ENCODE data around the gene DDAH2. TPM values are rescaled to one million over a fixed set of nuclear protein-coding genes. Genes with fewer than 3 reads are reported as not detected.

The DDAH2 gene
- total RNA-seq, 1 donor from 2014 or later, result 87.2 TPM

DNA sequence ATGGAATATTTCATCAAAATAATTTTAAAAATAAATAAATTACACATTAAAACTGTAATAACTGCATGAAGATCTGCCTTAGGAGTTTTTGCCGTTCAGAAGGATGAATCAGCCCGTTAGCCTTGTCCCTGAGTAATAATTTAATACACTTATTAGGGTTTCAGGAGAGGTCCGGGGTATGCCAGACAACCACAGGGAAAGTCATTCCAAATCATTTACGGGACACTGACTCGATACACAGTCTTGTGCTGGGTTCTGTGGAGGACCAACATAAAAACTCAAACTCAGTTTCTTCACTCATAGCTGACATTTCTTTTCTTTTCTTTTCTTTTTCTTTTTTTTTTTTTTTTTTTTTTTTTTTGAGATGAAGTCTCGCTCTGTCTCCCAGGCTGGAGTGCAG lies 23.2 kb downstream of the DDAH2 start:
- TF ChIP-seq, protein P1, sequence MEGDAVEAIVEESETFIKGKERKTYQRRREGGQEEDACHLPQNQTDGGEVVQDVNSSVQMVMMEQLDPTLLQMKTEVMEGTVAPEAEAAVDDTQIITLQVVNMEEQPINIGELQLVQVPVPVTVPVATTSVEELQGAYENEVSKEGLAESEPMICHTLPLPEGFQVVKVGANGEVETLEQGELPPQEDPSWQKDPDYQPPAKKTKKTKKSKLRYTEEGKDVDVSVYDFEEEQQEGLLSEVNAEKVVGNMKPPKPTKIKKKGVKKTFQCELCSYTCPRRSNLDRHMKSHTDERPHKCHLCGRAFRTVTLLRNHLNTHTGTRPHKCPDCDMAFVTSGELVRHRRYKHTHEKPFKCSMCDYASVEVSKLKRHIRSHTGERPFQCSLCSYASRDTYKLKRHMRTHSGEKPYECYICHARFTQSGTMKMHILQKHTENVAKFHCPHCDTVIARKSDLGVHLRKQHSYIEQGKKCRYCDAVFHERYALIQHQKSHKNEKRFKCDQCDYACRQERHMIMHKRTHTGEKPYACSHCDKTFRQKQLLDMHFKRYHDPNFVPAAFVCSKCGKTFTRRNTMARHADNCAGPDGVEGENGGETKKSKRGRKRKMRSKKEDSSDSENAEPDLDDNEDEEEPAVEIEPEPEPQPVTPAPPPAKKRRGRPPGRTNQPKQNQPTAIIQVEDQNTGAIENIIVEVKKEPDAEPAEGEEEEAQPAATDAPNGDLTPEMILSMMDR (conservative IDR thresholded peaks at IDR 0.05; ENCODE audit: low read depth, low read length), result no peak
- DNase-seq (ENCODE audit: low read depth), result no peak
- H3K4me3 ChIP-seq (ENCODE audit: low read depth, low read length), result no peak overlapping the region

DNA sequence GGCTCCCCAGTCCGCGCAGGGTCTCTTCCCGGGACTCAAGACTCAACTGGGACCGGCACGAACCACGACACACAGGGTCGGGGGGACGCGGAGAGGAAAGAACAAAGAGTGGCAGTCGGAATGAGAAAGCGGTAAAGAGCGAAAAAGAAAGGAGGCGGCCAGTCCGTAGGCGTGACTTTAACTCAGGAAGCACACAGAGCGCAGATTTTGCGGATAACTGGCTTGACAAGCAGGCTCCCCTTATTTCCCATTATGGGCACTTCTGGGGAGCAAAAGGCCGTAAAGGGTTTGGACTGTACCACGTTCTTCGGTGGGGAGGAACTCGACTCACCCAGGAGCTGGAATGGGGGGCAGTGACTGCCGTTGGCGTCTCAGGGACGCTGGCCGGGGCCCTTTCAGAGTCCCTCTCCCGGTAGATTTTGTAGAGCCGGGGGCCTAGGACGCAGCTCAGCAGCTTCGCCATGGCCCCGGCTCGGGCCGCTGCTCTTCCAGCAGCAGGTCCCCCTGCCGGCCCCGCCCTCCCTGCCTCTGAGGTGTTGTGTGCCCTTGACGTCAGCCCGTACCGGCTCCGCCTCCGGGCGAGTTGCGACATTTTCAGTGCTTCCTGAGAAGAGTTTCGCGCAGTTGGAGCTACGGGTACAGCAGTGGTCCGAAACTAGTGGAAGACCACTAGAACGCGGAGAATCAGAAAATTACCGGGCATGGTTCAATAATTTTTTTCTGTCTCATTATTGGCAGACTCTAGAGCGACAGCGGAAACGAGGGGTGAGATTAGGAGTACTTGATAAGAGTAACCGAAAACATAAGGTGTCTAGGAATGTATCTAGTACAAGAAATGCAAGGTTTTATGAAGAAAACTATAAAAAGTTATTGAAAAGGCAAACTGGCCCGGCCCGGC lies 26.0 kb downstream of the DDAH2 start, which contains the start of gene ABHD16A:
TSS of gene ABHD16A (minus strand) at position 506 of the 898 bp plus-strand sequence. CDS start at position 463, 43 bp downstream.
- DNase-seq (ENCODE audit: low read depth), result peak; percentile 87
- peak within 1 kb of the TSS; percentile 80 for H3K4me3 ChIP-seq (ENCODE audit: low read depth, low read length)
- TF ChIP-seq, protein P1 (conservative IDR thresholded peaks at IDR 0.05; ENCODE audit: low read depth, low read length), result no peak

DNA sequence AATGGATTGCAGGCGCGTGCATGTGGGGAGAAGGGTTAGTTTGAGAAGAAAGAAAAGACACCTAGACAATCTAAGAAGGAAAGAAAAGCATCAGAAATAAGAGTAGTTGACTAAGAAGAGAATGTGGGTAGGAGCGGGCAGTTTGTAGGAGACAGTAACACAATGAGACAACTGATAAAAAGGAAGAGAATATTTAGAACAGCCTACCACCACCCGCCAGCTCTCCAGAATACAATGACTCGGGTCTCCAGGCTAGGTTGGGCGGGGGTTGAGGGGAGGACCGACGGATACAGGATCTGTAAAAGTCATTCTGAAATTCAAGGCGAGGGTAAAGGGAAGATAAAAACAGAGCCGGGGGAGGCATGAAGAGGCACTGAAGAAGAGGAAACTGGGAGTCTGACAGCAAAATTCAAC lies 26.7 kb downstream of the DDAH2 start:
- no peak for DNase-seq (ENCODE audit: low read depth)
- peak overlapping the region; percentile 80 for H3K4me3 ChIP-seq (ENCODE audit: low read depth, low read length)
- TF ChIP-seq, protein P1 (conservative IDR thresholded peaks at IDR 0.05; ENCODE audit: low read depth, low read length), result no peak

DNA sequence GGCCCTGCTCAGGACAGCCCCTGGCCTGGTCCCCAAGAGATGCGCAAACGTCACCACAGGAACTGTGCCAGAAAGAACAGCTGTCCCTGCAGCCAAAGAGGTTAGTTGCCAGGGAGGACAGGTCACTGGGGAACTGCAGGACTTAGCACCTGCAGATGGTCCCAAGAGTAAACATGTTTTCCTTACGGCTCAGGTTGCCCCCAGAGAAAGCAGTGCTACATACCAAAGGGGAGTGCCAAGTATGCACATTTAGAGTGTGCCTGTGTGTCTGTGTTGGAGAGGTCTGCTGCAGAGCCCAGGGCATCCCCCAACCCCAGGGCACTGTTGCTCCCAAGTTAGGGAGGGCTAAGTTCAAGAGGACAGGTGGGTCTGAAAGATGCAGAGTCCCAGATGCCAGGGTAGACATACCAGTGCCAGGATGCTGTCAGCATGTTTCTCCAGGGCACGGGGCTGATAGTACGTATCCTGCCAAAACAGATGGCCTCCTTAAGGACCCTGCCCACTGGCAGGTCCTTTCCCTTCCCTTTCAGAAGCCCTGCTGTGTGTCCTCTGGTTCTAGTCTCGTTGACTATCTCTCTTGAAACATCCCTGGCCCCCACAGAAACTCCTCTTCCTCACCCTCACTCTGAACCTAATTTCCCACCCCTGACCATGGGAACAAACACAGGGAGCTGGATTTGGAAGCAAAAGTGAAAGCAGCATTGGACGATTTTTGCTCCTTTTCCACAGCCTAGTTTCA lies 27.3 kb downstream of the DDAH2 start:
- TF ChIP-seq, protein P1 (conservative IDR thresholded peaks at IDR 0.05; ENCODE audit: low read depth, low read length), result no peak
- no peak for DNase-seq (ENCODE audit: low read depth)

DNA sequence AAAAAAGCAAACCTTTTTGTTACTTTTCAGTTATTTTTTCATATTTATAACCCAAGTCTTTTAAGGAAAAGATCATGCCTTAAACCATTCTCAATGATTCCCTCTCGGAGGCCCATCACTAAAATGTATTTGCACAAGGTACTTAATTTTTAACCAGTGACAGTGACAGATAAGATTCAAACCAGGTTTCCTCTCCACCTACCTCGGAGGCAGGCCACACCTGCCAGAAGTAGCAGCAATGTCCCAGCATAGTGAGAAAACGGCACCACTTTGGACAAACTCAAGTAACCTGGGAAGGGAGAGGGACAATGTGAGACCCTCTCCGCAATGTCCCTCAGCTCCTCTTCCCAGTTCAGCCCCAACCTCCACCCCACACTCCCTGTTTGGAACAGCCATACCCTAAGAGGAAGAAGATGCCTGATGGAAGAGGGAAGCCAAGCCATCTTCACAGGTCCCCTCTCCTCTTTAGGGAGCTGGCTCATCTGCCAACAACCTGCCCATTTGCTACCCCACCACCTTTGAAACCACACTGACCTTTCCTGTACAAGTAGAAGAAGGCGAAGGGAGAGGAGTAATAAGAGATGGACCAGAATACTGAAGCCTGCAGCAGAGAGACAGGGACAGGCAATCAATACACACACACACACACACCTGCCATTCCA lies 28.2 kb downstream of the DDAH2 start:
- TF ChIP-seq, protein P1 (conservative IDR thresholded peaks at IDR 0.05; ENCODE audit: low read depth, low read length), result no peak
- H3K4me3 ChIP-seq (ENCODE audit: low read depth, low read length), result no peak overlapping the region
- no peak for DNase-seq (ENCODE audit: low read depth)

More for the DNA sequence above, 27.3 kb downstream of the DDAH2 start:
- H3K4me3 ChIP-seq (ENCODE audit: low read depth, low read length), result peak overlapping the region; percentile 80

DNA sequence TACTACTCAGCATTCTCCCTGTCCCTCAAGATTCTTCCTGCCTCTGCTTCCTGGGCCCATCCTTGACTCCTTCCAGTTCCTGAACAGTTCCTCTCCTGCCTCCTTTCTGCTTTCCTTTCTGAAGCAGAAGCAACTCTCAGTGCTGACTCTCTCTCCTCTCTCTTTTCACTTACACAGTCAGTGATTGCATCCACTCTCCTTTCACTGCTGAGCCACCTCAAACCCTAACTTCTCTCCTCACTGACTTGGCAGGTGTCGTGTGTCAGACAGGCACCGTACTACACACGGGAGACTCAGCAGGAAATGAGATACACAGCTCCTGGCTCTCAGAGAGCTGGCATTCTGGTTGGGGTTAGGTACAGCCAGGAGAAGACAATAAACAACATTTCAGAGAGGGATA lies 31.5 kb downstream of the DDAH2 start:
- H3K4me3 ChIP-seq (ENCODE audit: low read depth, low read length), result no peak overlapping the region
- no peak for DNase-seq (ENCODE audit: low read depth)
- TF ChIP-seq, protein P1 (conservative IDR thresholded peaks at IDR 0.05; ENCODE audit: low read depth, low read length), result no peak
